T-helper 22 cell (primary cell): Measurements from ENCODE around the gene ISYNA1.
A peak's percentile ranks its signal among the peaks of the same experiment; 100 is the strongest.

Source experiments
- DNase-seq: peaks from one replicate; pipeline ENCODE4 v3.0.0-alpha.2; 2020; ENCODE audit warnings: low read depth

The ISYNA1 gene

DNA sequence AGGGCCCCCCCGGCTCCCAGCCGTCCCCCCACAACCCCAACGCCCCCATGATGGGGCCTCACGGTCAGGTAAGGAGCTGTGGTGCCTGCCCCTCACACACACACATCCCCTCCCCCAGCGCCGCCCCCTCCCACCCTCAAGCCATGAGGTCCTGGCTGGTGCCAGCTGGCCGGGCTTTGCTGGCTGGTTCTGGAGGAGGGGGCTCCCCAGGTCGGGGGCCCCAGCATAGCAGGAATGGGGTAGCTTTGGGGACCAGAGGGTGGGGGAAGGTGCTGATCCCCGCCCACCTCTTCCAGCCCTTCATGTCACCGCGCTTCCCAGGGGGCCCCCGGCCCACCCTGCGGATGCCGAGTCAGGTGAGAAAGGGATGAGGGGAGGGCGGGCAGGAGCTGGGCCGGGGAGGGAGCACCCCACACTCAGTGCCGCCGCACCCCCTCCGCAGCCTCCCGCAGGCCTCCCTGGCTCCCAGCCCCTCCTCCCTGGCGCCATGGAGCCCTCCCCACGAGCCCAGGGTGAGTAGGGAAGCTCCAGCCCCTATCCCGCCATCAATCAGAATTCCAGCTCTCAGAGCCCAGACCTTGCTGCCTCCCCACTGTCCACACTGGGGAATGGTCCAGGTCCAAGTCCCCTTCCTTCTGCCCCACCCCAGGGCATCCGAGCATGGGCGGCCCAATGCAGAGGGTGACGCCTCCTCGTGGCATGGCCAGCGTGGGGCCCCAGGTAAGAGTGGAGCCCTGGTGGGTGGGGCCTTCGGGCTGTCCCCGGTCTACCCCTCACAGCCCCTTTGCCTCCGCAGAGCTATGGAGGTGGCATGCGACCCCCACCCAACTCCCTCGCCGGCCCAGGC, 6.4 kb downstream of the ISYNA1 start:
- no peak for DNase-seq

DNA sequence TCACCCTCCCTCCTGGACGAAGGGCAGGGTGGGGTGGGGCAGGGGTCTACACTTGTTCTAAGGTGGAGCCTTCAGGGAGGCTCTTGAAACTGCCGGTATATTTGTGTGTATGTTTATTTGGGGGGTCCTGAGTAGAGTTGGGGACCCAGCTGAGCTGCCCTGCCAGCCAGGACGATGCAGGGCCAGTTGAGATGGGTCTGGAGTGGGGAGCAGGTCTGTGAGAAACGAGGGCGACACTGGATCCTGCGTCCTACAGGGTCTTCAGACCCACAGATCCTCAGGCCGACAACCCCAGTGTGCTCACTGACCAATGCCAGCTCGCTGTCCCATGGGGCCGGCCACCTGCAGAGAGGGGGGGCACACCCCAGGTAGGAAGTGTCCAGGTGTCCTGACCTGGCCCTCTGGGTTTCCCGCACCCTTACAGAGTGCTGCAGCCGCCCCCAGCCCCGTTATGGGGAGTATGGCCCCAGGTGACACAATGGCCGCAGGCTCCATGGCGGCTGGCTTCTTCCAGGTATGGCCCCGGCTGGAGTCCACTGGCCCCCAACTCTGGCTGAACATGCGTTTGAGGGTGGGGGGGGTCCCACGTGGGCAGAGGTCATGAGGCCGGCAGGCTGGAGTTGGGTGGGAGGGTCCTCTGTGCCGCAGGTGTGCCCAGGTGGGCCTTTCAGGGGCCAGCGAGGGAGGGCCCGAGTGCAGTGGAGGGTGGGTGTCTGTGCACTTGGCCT, 7.4 kb downstream of the ISYNA1 start:
- no peak for DNase-seq

GRCh38 chr19:18429717-18430416, 8.1 kb downstream of the ISYNA1 start:
- DNase-seq = no peak

DNA sequence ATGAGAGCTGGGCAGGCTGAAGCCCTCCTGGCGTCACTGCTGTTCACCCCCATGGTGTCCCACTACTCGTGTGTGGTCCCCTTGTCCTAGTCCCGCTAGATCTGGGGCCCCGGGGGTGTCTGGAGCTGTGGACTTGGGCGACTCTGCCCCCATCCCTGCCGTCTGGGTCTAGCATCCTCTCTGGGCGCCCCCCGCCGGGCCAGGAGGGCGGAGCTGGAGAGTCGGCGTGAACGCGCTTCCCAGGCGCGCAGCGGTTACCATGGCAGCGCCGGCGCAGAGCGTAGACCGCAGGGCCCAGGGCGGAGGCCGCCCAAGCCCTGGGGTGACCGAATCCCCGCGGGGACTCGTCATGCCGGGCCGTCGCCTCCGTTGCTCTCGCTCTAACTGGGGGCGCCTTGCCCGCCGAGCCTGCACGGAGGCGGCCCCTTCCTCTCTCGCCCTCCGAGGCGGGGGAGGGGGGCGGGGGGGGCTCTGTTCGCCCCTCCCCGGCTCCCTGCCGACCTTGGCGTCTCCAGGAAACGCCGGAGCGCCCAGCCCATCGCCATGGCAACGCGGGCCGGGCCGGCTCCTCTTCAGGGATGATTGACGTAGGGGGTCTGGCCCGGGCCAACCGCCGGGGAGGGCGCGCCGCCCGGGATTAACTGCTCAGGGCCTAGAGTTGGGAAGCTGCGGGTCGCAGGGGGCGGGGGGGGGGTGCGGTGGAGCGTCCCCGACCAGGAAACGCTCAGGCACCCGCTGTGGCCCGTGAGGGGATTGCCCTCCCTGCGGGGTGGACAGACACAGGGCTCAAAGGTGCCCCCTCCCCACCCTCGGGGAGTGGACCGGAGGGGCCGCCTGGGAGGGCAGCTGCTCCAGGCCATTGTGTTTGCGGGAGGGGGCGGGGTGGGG, 8.9 kb downstream of the ISYNA1 start:
- peak; percentile 83 for DNase-seq

DNA sequence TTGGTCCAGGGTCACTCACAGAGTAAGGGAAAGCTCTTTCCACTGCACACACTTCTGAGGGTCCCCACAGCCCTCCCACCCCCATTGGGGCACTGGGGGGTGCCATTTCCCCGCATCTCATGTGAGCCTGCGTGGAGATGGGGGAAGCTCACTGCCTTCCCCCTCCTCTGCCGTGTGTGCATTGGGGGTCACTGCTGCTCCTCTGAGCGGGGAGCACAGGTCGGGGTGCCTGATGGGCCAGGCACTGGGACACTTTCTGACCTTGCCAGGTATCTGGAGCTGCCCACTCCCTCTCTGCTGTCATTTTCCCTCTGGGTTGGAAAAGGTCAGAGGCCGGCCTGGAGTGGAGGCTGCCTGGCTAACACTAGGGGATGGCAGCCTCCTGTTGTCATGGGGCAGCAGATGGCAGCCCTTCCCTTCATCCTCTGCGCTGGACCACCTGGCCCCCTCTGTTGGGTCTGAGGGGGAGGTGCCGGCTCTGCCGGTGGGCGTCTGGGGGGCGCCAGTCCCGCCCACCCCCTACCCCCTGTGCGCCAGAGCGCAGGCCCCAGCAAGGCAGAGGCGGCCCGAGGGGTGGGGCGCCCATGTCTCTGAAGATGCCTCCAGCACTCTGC, 9.7 kb downstream of the ISYNA1 start:
- DNase-seq = no peak

DNA sequence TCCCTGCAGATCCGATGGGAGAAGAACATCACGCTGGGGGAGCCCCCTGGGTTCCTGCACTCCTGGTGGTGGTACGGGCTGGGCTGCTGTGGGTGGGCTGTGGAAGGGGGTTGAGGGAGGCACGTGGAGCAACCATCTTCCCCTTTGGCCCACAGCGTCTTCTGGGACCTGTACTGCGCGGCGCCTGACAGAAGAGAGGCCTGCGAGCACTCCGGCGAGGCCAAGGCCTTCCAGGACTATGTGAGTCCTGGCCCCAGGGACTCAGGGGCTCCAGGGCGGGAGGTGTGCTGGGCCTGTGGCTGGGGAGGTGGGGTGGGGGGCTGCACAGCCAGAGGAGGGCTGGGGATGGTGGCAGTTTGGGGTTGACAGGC, 10.2 kb downstream of the ISYNA1 start:
- DNase-seq = no peak

- no peak for DNase-seq
Observed at GRCh38 chr19:18427080-18427742, 10.7 kb downstream of the ISYNA1 start.

DNA sequence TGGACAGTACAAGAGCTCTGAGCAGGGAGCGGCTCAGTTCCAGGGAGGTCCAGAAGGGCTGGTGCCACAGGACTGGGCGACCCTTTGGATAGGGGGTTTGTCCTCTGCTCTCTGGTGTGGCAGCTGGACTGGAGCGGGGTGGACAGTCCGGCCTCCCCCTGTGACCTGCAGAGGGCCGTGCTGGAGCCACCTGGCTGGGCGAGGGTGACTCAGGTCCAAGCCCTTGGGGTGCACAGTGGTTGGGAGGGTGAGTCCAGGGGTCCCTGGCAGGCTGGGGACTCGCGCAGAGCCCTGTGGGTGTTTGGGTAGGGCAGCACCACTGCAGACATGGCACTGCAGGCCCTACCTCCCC, 11.5 kb downstream of the ISYNA1 start:
- DNase-seq = no peak

- DNase-seq = no peak
Observed at GRCh38 chr19:18425515-18426415, 12.2 kb downstream of the ISYNA1 start.

DNA sequence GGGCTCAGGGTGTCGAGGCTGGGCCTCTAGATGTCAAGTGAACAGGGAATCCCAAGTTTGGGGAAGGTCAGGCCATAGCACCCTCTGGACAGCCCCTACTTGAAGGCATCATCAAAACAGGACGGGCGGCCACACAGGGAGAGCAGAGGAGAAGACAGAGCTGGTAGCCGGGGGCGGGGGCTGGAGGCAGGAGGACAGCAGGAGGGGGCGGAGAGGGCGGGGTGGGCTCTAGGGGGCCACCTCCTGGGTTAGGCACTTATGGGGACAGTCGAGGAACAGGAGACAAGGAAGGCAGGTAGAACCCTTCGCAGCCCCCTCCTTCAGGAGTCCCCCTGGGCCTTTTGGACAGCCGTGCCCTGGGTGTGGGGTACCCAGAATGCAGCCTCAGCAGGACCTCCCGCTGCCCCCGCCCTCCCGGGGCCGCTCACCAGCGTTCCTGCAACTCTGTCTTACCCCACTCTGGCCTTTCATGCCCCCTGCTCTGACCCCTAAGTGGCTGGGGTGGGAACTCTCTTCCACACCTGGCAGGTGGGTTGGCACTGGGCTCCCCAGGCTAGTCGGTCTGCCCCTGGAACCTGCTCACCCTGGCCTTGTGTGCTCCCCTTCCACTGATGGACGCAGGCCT, 12.9 kb downstream of the ISYNA1 start:
- DNase-seq = no peak

DNA sequence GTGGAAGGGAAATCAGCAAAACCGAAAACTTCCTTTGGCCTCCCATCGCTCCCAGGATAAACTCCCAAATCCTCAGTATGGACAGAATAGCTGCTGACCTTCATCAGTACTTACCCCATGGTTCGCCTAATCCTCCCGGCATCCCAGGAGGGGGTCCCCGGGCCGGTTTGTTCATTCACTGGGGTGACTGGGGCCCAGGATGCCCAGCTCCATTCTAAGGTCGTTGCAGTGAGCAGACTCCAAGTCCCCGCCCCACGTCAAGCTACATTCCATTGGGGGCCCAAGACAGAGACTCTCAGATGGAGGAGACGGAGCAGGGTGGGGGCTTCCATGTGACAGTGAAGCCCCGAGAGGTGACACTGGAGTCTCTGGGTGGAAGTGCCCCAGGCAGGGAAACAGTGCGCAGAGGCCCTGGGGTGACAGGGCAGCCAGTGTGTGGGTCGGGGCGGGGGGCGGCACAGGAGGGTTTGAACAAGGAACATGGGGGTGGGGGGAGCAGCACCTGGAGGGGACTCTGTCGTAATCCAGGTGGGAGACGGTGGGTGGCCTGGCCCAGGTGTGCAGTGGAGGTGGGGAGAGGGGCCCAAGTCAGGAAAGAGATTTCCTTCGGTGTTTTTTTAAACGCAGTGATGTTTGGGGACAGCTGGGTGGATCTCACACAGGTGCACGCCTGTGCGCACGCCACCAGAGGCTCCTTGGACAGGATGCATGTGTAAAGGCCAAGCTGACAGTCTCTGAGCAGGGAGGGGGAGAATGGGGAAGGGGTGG, 13.6 kb downstream of the ISYNA1 start:
- DNase-seq = no peak

- DNase-seq = no peak
Observed at GRCh38 chr19:18423258-18424020, 14.5 kb downstream of the ISYNA1 start.

DNA sequence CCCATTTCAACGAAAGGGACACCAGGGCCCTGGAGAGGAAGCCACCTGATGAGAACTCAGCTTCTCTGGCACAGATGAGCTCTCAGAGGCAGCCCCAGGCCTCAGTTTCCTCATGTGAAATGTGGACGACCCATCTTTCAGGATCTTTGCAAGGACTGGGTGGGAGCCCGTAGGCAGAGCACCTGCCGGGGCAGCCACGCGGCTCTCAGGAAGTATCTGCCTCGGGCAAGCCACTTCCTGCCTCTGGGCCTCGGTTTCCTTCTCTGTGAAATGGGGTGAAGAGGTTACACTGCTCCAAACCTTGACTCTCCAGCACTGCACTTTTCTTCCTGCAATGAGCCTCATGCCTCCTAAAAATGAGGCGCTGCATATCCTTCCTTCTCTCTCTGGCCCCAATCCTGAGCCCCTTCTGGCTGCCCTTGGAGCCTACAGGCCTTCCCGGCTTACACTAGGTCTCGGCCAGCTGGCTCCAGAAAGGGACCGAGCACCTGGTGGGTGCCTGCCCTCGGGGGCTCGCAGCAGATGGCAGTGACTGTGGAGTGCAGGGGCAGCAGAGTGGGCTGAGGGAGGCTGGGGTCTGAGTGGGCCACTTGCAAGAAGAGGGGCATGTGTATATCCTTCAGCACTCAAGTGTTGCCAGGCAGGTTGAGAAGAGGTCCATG, 15.3 kb downstream of the ISYNA1 start:
- DNase-seq = no peak

DNA sequence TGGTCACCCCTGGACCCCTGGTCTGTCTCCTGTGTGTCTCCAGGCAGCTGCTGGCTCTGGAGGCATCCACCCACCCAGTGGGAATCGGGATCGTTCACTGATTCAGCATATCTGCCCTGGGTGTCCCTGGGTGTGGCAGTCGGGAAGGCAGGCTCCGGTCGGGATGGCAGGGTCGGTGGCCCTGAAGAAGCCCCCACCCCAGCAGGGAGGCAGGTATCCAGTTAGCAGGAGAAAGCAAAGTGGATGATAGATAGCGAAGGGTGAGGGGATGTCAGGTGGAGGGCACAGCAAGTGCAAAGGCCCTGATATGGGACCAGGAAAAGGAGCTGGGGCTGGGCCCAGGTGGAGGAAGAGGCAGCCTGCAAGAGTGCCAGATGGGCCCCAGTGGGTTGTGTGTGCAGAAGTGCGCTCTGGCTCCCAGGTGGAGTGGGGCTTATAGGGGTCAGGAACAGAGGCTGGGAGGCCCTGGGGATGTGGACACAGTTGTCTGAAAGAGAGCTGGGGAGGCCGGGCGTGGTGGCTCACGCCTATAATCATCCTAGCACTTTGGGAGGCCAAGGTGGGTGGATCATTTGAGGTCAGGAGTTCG, 16.5 kb downstream of the ISYNA1 start:
- no peak for DNase-seq

GRCh38 chr19:18420930-18421329, 17.0 kb downstream of the ISYNA1 start:
- DNase-seq = no peak

- DNase-seq = no peak
Observed at GRCh38 chr19:18419699-18420460, 18.1 kb downstream of the ISYNA1 start.
